GM21619 (cell line): ENCODE measurements around the gene INTS2.
"Not testable (repeated sequence)": the region's sequence is repeated elsewhere in the genome, so short reads cannot be mapped to it uniquely, and the experiment has no call there.

Experiments
- ATAC-seq: cut with Tn5 transposase; IDR thresholded peaks from one replicate; pipeline ENCODE4 v1.9.1; 2021; ENCODE audit not compliant: unreplicated experiment

Gene INTS2, protein sequence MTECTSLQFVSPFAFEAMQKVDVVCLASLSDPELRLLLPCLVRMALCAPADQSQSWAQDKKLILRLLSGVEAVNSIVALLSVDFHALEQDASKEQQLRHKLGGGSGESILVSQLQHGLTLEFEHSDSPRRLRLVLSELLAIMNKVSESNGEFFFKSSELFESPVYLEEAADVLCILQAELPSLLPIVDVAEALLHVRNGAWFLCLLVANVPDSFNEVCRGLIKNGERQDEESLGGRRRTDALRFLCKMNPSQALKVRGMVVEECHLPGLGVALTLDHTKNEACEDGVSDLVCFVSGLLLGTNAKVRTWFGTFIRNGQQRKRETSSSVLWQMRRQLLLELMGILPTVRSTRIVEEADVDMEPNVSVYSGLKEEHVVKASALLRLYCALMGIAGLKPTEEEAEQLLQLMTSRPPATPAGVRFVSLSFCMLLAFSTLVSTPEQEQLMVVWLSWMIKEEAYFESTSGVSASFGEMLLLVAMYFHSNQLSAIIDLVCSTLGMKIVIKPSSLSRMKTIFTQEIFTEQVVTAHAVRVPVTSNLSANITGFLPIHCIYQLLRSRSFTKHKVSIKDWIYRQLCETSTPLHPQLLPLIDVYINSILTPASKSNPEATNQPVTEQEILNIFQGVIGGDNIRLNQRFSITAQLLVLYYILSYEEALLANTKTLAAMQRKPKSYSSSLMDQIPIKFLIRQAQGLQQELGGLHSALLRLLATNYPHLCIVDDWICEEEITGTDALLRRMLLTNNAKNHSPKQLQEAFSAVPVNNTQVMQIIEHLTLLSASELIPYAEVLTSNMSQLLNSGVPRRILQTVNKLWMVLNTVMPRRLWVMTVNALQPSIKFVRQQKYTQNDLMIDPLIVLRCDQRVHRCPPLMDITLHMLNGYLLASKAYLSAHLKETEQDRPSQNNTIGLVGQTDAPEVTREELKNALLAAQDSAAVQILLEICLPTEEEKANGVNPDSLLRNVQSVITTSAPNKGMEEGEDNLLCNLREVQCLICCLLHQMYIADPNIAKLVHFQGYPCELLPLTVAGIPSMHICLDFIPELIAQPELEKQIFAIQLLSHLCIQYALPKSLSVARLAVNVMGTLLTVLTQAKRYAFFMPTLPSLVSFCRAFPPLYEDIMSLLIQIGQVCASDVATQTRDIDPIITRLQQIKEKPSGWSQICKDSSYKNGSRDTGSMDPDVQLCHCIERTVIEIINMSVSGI

DNA sequence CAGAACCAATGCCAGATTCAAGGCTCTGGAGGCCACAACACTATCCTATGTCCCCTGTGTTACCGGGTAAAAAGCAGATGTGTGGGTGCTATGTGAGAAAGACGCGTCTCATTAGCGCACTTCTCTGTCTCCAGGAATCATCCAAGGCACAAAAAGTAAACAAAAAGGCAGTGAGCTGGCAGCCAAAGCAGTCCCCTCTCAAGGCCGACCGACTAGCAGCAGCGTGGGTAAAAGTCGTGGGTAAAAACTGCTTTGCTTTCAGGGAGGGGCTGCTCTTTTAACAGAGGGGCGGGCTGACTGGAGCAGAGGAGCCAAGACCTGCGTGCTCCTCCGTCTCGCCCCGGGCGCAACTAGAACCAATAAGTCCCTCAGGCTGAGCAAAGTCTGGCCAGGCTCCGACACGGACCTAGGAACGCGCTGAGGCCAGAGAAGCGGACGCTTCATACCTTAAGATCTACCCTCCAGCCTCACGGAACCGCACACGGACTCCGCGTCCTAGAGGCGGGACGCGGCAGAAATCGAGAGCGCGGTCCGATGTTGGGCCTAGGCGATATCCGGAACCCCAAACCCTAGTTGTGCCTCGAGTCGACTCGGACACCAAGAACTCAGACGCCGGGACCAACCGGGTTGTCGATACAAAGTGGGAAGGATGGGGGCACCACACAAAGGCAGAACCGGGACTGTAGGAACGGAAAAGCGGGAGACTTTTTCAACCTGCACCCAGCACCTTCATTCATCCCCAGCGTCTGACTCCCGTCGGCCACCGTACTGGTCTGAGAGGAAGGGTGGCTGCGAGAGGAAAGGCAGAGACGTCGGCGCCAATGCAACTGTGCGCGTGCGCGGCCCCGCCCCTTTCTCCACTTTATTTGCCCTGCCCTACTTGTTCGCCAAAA lies at the start of gene INTS2:
INTS2 (minus strand) TSS at position 775 of the 893 bp plus-strand sequence. CDS start 1,338 bp downstream, outside the sequence.
- ATAC-seq, result peak; percentile 80

DNA sequence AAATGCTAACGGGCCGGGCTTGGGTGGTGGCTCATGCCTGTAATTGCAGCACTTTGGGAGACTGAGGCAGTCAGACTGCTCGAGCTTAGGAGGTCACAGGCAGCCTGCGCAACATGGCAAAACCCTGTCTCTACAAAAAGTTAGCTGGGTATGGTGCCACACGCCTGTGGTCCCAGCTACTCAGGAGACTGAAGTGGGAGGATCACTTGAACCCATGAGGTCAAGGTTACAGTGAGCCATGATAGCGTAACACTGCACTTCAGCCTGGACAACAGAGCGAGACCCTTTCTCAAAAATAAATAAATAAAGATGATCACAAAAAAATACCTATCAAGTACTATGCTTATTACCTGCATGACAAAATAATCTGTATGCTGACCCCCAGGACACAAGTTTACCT lies 46.3 kb upstream of the INTS2 start:
- no peak for ATAC-seq

DNA sequence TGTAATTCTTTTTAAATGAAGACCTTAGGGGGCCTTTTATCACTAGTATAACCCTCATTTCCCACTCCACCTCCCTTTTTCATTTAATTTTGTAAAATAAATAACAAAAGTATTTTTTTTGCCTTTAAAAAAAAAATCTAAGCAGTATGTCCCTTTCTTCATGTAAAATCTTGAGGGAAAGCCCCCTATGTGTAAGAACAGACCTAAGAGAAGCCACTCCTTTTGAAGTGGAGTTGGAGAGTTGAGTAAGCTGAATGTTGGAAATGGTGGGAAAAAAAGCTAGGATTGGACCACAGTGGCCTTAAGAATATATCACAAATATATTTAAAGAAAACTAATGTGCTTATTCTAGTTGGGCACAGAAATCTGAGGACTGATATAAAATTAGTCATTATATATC lies 44.5 kb upstream of the INTS2 start:
- ATAC-seq, result no peak

DNA sequence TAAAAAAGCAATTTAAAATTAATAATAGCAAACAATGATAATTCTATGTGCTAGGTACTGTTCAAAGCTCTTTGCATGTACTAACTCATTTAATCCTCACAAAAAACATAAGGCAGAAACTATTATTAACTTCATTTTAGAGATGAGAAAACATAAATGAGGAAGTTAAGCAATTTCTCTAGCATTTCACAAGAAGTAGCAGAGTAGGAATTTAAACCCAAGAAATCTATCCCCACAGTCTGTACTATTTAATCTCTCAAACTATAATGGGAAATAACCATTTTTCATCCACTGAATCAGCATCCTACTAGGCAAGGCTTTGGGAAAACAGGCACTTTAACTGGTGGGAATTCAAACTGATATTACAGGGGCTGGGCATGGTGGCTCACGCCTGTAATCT lies 42.2 kb upstream of the INTS2 start:
- ATAC-seq, result no peak

DNA sequence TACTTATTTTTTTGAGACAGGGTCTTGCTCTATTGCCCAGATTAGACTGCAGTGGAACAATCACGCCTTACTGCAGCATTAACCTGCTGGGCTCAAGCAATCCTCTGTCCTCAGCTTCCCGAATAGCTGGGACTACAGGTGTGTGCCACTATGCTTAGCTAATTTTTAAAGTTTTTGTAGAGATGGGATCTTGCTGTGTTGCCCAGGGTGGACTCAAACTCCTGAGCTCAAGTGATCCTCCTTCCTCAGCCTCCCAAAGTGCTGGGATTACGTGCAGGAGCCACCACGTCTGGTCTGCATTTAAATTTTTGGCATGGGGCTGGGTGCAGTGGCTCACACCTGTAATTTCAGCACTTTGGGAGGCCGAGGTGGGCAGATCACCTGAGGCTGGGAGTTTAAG lies 41.0 kb upstream of the INTS2 start:
- no peak for ATAC-seq

DNA sequence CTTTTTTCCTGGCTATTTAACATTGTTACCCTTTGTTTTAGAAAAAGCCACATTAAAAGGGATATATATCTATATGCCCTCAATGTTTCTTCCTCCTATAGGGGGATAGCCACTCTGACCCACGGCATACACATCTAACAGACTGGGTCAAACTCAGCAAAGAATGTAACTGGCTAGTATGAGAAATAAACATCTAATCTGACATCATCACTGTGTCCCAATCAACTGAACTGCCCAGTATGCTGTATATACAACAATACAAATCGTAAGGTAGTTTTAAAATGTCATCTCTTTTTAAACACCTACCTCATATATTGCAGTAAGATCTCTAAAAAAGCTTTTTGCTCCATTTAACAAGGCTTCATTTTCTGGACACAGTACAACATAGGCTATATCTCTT lies 39.9 kb upstream of the INTS2 start:
- ATAC-seq, result no peak

DNA sequence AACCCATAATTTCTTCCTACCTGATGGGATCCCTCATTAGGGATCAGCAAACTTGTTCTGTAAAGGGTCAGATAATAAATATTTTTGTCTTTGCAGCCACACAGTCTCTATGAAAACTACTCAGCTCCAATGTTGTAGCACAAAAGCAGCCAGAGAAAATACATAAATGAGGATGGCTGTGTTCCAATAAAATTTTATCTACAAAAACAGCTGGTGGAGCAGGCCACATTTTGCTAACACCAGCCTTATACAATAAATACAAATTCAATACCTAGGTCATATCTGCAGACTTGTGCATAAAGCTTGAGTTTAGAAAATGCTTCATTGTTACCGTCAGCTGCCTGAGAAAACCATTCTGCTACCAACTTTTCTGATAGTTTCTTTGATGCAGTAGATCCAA lies 38.4 kb upstream of the INTS2 start:
- no peak for ATAC-seq

DNA sequence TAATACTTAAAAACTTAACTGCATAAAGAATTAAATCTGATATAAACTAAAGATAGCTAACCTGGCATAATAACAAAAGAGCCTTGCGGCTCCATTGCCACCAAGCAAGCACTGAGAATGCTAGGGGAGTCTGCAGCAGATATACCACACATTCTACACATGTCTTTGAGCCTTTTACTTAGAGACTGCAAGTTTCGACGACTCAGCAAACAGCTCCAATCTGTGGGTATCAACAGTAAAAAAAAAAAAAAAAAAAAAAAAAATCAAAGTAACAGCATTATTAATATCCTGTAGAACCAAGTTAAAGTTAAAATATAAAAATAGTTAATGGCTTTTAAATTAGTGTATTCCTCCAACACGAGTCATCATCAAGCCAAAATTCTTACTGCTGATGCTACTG lies 27.8 kb upstream of the INTS2 start:
- ATAC-seq, result no peak

DNA sequence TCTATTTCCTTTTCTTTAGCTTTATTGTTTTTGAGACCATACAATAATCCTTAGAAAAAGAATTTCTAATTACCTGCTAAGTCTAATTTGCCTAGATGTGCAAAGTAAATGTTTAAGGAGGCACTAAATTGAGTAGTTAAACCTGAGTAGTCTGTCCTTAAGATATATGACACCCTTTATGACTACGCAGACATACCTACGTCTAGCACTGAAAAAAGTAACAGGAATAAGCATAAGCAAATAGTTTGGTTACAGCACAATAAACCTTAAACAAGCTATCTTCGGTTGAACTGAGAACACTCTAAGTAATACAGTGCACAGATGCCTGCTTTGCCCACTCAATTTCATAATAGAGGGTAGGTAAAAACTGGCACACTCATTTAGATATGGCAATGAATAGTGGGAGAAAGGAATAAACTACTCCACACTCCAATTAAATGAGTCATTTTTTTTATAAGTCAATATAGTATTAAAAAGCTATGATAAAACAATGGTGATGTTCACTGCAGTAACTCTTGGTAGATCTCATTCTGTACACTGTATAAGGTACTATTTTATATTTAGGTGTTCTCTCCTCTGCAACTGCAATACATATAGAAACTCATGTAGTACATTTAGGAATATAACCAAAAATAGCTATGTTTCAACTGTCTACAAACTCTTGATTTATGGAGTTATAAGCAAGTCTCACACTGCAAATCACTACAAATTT lies 19.7 kb upstream of the INTS2 start:
- no peak for ATAC-seq

DNA sequence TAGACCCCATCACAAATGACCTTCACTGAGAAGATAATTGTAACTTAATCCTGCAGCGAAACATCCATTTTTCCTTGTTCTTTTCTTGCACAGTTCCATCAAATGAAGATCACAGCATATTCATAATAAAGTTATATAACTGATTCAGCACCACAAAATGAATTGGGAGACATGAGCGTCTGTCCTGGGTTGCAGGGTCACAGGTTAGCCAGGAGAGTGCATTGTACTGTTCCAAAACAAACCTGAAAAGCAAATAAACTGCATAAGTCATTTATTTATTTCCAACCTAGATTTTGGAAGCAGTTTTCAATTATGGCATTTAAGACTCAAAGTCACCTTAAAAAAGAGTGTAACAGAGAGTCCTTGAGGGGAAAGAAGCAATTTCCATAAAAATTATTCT lies 18.6 kb upstream of the INTS2 start:
- no peak for ATAC-seq

DNA sequence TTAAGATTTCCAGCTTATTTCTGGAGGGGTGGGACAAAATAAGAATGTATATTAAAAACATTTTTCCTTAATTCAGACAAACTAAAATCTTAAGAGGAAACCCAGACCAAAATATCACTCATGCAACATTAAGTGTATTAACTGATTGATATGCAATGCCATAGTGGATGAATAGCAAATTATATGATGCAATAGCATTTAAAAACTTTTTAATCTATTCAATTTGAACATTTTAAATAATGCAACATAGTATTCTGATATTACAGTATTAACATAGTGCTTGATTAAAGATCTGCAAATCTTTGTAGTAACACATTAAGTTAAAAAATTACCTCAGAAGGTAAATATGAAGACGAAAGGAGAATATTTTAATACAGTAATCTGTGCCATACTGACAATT lies 15.3 kb upstream of the INTS2 start:
- ATAC-seq, result no peak

DNA sequence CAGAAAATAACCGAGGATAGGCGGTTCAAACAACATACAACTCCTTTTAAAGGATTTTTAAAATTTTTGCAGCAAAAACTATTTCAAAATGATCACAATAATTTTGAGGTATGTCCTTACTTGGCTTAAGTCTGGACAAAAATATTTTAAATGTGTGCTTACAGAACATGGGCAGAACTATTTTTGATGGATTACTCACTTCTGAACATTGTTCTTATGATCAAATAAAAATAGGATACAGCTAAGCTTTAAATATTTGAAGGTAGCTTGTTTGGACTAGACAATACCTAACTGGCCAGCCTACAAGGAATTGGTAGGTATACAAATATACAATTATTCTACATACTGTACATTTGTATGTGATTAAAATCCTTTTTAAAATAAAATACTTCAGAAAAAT lies 14.3 kb upstream of the INTS2 start:
- no peak for ATAC-seq

DNA sequence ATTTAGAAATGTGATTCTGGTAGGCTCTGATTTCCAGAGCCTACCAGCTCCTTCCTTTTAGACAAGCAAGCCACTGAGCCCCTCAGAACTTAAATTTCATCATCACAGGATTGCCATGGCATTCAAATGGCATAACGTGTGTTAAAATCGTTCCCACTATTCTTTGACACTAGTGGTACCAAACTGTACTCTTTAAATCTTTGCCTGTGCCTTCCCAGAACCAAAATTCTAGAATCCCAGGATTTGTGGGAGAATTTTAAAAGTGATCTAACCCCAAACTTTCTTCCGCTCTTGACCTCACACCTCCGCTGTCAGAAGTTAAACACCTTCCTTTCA lies 287 bp upstream of the INTS2 start:
- peak; percentile 8 for ATAC-seq

DNA sequence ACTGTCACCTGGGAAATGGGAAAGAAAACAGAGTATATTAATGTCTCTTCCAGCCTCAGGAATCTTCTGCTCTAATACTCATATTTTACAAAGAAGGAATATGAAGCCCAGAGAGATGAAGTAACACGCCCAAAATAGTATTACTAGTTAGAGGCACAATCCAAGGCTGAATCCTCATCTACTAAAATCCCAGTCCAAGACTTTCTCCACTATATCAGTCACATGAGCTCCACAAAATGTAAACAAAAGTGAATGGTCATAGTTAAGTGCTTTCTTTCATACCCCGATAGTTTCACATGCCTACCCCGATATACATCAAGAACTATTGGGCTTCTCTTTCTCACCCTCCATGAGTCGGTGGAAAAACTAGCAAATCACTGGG lies 965 bp downstream of the INTS2 start:
- peak; percentile 13 for ATAC-seq

DNA sequence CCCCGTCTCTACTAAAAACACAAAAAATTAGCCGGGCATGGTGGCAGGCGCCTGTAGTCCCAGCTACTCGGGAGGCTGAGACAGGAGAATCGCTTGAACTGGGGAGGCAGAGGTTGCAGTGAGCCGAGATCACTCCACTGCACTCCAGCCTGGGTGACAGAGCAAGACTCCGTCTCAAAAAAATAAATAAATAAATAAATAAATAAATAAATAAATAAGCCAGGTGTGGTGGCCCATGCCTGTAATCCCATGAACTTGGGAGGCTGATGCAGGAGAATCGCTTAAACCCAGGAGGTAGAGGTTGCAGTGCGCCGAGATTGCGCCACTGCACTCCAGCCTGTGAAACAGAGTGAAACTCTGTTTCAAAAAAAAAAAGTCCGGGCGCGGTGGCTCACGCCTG lies 12.6 kb downstream of the INTS2 start:
- not testable (repeated sequence) for ATAC-seq

DNA sequence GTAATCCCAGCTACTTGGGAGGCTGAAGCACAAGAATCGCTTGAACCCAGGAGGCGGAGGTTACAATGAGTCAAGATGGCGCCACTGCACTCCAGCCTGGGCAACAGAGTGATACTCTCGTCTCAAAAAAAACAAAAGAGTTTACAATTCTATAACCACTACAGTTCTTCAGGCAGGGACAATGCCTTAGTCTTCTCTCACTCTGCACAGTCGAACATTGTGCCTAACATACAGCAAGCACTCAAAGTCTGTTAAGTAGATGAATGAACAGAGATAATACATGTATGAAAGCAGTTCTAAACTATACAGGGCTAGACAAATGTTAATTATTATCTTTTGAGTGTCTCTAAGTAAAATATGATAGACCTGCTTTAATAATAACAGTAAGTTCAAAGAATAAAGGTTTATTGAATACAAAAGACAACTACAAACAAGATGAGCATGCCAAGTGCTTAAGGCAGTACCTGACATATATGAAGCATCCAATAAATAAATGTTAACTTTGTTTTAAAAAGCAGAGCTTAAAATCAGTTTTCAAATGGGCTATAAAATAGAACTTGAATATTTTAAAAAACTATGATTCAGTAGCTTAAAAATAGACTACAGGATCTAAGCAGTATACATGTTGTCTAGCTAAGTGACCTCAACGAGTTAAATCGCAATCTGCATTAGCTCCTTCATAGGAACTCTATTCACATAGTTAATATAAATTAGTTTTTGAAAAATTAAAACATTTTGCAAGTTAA lies 19.3 kb downstream of the INTS2 start:
- ATAC-seq, result no peak

DNA sequence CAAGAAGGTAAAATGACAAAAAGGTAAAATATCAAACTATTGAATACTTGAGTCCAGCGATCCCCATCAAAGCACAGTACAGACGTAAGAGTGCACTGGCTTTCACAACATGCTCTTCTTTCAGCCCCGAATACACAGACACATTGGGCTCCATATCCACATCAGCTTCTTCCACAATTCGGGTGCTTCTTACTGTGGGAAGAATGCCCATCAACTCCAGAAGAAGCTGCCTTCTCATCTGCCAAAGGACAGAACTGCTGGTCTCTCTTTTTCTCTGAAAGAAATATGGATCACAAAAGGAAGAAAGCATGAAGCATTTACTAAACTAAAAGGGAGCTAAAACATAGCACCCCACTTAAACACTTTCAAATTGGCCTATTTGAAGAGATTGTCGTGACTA lies 20.4 kb downstream of the INTS2 start:
- no peak for ATAC-seq

DNA sequence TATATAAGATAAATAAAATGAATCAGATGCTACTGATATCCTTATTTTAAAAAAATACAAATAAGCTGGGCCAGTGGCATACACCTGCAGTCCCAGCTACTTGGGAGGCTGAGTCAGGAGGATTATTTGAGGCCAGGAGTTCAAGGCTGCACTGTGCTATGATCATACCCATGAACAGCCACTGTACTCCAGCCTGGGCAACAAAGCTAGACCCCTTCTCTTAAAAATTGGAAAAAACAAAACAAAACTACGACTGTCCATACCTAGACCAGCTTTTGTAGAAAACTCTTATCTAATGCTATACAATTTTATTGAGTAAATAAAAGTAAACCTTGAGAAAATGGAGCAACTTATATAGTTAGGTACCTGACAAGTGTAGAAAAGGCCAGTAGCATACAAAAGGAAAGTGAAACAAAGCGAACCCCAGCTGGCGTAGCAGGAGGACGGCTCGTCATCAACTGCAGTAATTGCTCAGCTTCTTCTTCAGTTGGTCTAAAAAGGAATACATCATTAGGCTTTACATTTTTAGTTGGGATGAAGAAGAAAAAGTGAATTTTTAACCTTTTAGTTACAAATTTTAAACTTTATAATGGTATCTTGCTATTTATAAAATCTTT lies 23.6 kb downstream of the INTS2 start:
- peak; percentile 89 for ATAC-seq

DNA sequence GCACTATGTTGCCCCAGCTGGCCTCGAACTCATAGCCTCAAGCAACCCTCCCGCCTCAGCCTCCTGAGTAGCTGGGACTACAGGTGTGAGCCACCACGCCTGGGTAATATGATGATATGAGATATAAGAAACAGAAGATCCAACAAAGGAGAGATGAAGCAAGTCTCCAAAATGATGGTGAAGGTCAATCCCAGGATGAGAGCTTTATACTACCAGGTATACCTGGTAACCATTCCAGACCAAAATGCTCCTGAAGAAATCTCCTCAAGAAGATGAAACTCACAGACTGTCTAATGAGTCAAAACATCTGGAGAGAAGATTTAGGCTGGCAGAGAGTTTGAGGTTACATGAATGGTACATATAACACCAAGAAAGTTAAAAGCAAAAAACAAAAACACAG lies 24.5 kb downstream of the INTS2 start:
- no peak for ATAC-seq
